ENCODE results near the gene RPS6KA4. TPM values are rescaled to one million over a fixed set of nuclear protein-coding genes. Genes with fewer than 3 reads are reported as not detected.
"Not testable (repeated sequence)": the region's sequence is repeated elsewhere in the genome, so short reads cannot be mapped to it uniquely, and the experiment has no call there.

The RPS6KA4 gene
- polyA plus RNA-seq, 1 donor, result 9.1 TPM

DNA sequence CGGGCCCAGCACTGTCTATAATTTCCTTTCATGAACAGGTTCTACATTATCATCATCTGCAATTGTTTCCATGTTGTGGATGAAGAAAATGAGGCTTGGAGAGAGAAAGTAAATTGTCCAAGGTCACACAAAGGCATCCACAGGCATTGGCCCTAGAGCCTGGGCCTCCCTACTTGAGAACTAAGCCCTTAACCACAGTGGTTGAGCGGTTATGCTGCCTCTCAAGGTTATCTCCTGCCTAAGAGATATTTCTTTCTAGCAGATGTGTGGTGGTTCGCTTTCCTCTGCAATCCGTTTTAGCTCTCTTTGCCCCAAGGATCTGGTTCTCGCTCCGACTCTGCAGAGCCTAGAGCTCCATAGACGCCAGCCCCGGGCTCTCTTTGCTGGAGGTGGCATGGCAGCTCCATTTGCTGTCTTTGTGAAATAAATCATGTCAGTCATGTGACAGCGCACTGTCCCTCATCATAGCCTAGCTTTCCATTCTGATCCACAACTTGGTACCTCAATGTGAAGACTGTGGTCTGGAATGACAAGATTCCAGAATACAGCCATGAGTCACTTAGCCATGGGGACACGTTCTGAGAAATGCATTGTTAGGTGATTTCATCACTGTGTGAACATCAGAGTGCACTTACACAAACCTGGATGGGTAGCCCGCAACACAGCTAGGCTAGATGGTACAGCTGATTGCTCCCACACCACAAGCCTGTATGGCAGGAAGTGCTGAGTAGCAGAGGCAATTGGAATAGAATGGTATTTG is 27.2 kb downstream of the RPS6KA4 start:
- no peak for DNase-seq

DNA sequence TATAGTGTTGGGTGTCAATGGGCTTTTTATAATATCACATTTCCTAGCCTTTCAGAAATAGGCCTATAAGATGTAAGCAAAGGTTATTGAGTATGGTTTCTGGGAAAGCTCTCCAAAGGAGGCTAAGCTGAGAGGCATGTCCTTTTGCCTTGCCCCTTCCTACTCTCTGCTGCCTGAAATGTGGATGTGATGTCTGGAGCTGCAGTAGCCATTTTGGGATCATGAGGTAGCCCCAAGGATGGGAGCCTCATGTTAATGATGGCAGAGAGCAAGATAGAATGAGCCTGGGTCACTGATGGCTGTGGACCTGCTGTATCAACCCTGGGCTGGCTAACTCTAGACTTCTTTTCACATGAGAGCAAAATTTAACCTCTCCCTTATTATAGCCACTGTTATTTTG is 29.0 kb downstream of the RPS6KA4 start:
- no peak for DNase-seq

DNA sequence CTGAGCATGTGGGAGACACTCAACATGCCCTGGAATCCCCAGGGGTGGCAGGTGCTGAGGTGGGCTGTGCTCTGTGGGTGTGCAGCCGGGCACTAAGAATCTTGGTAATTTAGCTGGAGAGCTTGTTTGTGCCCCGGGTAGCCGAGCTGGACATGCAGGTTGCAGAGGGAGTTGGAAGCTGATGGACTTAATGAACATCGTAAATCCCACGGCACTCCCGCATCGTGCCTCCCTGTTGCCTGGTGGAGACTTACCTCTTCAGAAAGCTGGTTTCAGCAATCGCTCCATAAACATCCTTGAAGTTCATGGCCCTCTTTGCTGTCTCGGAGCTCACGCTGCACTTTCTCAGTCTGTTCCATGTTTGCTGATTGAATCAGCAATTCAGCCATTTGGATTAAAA is 29.9 kb downstream of the RPS6KA4 start:
- DNase-seq, result no peak

DNA sequence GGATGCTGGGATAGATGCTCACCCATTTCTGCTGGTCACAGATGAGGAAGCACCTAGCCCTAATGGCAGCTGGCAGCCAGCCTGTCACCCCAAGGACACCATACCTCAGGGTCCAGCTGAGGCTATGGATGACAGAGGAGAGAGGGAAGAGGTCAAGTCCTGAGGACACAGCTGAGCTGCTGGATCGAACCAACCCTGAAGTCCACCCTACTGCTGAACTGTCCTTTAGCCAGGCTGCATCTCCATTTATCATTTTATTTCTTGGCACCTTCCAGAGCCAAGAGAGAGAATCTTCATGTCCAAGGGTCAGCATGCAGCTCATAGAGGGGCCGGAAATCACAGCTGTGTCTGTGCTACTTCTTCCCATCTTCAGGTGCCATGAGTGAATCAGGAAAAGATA is 30.9 kb downstream of the RPS6KA4 start:
- DNase-seq, result no peak

DNA sequence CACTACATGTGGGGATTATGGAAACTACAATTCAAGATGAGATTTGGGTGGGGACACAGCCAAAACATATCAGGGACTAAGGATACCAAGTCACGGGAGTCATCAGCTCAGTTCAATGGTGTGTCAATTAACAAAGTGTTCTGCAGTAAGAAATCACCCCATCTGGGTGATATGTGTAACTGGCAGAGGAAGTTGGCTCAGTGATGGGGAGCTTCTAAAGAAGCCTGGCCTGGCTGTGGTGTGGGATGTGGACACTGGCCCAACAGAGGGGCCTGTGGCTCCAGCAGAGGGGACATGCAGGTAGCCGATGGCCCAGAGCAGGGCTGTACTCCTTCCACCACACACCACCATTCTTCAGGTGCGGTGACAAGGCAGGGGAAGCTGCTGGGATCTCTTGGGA is 31.6 kb downstream of the RPS6KA4 start:
- DNase-seq, result no peak

DNA sequence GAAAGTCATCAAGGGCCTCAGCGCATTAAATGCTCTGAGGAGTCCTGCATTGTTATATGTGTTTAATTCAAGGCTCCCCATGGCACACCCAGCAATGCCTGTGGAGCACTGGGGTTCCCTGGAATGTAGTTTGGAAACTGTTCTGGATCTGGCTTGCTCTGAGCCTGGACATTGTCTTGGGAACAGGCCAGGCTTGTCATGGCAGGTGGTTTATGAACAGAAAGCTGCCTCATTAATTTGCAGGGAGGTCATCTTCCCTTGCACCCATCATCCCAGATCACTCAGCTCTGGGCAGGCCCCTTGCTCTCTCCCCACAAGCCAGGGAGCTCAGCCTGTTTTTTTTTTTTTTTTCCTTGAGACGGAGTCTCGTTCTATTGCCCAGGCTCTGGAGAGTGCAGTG is 32.9 kb downstream of the RPS6KA4 start:
- no peak for DNase-seq

DNA sequence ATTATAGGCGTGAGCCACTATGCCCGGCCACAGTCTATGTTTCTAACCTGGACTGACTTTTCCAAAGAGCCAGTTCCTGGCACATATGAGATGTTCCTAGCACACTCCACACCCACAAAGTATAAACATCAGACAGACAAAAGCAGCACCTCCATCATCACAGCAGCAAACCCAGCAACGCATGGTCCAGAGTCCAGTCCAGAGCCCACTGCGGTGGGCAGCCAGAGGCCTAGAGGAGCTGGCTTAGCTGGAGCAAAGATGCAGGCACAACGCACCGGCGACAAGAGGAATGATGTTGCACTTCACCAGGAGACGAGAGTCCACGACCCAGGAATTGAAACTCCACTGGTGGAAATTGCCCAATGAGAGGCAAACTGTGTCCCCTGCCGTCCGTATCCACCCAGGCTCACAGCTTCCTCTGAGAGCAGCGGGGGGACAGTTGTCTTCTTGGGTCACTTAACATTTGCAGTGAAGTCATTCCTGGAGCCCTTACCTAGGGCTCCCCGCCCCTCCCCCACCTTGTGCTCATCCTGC is 36.6 kb downstream of the RPS6KA4 start:
- DNase-seq, result no peak

DNA sequence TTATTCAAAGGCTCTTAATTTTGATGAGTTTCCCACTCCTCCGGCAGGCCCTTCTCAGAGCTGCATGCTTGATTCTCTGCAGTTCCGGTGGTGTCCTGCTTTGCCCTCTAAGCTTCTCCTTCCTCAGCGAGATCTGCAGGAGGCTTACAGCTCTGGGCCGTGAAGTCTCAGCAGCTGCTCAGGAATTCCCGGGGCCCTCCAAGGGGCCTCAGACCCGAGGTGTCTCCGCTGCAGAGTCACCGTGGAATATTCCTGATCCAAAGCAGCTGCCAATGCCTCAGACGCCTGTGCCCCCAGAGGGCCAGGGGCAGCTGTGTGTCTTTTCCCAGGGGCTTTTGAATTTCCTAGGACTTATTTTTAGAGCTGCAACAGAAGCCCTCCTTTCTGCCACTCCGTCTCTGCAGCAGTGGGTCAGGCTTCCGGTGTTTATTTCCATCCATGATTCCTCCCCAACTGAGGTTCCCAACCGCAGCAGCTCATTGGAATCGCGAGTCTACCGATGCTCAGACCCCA is 37.2 kb downstream of the RPS6KA4 start:
- no peak for DNase-seq

DNA sequence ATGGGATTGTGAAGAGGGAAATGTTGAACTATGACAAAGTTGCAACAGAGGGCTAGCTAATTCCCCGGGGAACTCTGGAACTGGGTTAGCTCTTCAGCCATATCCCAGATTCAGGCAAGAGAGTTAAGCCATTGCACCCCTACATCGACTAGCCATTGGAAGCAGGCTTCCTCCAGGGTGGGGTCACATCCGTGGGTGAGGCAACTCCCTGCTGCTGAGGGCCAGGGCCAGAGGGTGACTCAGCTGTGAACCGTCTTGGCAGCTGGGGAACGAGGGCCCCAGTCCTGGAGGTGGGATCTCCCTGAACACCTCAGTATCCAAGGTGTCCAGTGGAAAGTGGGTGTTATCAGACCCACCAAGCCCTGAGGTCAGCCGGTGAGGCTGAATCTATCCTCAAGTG is 41.1 kb downstream of the RPS6KA4 start:
- no peak for DNase-seq

DNA sequence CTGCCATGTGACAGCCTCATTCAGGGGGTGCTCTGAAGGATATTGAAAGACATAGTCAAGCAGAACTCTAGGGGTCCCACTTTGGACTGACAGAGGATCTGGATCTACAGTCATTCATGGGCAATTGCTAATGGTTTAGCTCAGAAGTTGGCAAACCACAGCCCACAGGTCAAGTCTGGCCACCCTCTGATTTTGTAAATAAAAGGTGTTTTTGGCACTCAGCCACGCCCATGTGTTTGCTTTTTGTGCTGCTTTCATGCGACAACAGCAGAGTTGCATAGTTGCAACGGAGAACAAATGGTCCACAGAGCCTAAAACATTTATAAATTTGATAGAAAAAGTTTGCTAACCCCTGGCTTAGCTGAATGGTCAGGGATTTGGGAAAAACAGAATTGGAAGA is 41.7 kb downstream of the RPS6KA4 start:
- no peak for DNase-seq

DNA sequence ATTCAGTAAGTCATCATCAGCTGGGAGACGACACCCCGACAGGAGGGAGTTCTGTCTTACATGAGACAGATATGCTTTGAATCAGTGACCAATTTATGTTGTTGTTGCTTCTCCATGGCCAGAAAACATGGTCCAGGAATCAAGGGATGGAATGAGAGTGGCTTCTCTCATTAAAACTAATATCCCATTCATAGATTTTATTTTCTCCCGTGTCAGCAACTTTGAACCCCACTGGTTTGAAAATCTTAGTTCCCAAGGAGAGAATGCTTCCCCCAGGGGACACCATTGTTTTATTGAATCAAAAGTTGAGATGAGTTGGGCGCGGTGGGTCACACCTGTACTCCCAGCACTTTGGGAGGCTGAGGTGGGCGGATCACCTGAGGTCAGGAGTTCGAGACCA is 42.8 kb downstream of the RPS6KA4 start:
- no peak for DNase-seq

DNA sequence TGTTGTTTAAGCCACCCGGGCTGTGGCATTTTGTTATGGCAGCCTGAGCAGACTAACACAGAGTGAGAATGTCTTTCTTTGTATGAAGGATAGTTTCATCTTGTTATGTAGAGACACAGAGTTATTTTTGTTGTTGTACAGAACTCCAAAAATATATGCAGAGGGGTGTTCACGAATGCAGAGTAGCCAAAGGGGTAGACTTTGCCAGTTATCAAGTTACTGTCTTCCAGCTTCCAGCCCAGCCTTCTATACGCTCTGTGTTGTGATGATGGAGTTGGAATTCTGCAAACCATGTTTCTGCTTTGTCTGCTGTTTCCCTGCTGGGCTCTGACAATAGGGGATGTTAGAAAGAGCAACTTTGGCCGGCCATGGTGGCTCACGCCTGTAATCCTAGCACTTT is 44.1 kb downstream of the RPS6KA4 start:
- no peak for DNase-seq

DNA sequence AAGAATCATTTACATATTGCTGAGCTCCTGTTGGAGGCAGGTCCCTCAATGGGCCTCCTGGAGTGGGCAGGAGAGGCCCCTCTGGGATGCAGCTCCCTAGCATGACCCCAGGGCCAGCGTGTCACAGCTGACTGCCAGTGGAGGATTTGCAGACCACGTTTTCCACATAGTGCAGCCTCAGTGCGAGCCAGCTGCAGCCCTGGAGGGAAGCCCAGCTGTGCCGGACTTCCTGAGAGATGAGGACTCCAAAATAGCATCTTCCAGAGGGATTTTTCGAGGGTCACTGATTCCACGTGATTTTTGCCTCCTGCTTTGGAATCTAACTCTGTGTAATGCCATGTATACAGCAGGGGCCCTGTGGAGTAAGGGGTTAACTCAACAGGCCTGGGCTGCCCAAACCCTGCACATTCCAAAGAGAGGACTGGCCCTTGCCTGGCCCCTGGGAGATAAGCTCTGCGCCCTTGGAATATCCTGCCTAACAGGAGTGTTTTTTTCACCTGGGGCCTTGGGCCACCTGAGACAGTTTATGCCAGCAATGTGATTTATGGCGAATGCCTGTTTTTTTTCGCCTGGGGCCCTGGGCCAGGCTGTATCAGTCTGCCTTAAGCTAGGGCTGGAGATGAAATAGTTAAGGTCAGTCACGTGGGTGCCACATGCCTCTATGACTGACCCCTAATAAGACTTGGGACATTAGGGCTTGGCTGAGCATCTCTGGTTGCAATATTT is 47.4 kb downstream of the RPS6KA4 start:
- no peak for DNase-seq

DNA sequence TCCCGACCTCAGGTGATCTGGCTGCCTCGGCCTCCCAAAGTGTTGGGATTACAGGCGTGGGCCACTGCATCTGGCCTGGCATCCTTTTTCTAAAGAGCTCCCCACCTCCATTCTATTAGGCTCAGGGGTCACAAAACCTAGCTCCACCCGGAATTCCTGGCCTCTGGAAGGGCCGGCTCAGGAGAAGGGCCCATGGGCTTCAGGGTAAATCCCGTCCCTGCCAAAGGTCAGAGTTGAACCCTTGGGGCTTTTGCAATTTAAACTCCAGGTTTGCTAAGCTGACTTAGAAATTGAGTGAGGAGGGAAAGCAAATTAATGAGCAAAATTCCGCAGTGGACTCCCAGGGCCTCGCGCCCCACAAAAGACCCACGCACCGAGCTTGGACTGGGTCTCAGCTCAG is 48.3 kb downstream of the RPS6KA4 start:
- no peak for DNase-seq

DNA sequence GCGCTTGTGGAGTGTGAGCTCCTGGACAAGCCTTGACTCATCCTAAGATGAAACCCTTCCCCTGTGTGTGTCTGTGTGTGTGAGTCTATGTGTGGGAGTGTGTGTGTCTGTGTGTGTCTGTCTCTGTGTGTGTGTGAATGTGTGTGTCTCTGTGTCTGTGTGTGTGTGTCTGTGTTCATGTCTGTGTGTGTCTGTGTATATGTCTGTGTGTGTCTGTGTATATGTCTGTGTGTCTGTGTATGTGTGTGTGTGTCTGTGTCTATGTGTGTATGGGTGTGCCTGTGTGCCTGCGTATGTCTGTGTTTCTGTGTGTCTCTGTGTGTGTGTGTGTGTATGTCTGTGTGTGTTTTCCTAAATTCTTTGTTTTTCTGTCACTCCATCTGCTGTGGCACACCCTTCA is 48.7 kb downstream of the RPS6KA4 start:
- DNase-seq, result no peak

DNA sequence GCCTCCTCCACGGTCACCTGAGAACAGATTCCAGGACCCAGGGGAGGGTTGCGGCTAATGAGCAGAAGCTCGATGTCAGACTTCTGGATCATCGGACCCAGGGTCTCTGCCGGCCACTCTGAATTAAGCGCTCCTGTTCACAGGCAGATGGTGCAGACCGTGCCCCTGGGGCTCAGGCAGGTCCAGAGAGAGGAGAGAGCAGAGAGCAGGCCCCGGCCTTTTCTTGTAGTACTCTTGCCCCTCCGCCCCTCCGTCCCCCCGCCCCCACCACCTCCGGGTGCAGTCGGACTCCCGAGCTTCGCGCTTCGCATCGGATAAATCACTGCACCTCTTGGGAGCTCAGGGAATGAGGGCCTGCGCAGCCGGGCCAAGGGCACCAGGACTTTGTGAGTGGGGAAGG is 50.3 kb downstream of the RPS6KA4 start:
- DNase-seq, result no peak

DNA sequence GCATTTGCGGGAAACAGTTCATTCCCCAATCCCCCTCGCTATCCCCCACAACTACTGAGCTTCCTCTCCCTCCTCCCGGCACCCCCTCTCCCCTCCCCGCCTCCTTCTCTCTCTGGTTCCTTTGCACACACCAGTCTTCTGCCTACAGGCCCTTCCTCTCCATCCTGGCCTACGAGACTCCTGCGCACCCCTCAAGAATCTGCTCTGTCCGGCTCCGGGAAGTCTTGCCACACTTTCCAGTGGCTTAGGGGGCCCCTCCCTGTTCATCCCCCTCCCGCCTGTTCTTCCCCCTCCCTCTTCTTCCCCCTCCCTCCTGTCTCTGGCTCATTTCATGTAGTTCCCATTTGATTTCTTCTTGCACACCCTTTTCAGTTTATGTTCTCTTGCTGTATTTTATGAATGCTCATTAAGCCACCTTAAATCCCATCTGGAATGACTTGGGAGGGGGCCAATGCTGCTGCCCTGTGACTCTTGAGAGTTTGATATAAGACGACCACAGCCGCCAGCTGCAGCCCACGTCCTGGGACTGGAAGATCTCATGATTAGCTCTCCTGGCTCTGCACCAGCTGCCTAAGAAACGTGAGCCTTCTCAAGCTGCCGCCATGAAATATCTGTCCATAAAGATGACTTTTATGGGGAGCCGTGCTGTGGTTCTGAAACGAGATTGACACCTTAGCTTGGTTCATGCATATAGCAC is 50.9 kb downstream of the RPS6KA4 start:
- peak; percentile 67 for DNase-seq

DNA sequence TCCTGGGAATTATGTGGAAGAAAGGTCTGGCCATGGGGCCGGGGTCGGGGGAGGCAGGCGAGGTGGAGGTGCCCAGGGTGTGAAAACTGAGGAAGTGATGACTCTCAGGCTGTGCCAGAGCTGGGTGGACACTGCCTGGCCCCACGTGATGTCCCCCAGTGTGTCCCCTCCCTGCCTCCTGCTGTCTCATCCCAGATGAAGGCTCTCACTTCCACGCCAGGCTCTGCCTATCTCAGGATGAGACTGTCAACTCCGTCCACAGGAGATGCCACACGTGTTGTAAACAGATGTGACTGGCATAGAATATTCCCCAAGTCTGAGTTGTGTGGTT is 51.4 kb downstream of the RPS6KA4 start:
- DNase-seq, result no peak

DNA sequence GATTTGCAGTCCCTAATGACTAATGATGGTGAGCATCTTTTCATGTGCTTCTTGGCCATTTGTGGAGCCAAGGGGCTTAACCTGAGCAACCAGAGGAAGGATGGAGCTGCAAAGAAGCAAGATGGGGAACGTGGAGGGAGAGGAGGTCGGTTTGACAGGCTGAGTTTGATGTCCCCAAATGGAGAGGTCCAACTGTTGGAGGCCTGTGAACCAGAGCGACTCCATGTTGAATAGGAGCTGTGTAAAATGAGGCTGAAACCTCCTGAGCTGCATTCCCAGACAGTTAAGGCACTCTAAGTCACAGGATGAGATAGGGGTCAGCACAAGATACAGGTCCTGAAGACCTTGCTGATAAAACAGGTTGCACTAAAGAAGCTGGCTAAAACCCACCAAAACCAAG is 54.5 kb downstream of the RPS6KA4 start:
- DNase-seq, result no peak

DNA sequence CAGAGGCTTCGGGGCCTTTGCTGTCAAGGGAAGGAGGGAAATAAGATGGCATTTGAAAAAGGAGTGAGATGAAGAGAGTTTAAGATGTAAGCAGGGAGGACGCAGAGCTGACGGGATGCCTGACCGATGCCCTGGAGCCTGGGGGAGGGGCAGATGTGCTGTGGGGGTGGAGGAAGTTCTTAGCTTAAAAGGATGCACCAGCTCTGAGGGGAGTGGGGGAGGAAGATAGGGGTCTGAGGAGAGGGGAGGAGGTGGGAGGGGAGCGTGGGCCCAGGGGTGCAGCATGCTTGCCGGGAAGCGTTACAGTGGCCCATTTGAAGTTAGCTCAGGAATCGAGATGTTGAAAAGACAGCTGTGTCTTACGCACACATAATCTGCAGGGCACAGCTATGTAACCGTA is 56.3 kb downstream of the RPS6KA4 start:
- DNase-seq, result no peak

DNA sequence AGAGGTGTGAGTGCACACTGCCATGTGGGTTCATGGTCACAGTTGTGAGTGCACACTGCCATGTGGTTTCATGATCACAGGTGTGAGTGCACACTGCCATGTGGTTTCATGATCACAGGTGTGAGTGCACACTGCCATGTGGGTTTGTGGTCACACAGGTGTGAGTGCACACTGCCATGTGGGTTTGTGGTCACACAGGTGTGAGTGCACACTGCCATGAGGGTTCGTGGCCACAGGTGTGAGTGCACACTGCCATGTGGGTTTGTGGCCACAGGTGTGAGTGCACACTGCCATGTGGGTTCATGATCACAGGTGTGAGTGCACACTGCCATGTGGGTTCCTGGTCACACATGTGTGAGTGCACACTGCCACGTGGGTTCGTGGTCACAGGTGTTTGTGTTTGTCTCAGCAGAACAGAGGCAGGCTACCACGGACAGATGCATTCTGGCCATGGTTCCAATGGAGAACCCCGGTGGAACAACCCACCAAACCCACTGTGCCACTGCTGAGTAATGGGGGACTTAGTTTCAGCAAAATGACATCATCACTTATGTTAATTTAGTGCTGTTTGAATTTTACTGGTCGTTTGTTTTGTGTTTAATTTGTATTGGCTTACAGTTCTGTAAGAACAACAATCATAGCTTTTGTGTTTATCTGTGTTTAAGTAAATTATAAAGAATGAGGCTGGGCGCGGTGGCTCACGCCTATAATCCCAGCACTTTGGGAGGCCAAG is 57.2 kb downstream of the RPS6KA4 start:
- no peak for DNase-seq

DNA sequence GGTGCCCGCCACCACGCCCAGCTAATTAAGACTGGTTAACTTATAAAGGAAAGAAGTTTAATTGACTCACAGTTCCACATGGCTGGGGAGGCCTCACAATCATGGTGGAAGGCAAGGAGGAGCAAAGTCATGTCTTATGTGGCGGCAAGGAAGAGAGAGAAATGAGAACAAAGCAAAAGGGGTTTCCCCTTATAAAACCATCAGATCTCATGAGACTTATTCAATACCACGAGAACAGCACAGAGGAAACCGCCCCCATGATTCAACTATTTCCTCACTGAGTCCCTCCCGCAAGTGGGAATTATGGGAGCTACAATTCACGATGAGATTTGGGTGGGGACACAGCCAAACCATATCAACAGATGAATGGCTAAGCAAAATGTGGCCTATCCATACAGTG is 59.3 kb downstream of the RPS6KA4 start:
- DNase-seq, result not testable (repeated sequence)
